Hepatocyte (in vitro differentiated cells): Measurements from ENCODE around the gene AOAH.

Experiments used
- EZH2 ChIP-seq: fragments of 200-600 bp; sonication (generic); IDR thresholded peaks from 2 replicates; pipeline ENCODE4 v1.6.1; 2016; ENCODE audit warnings: antibody characterized with exemption, mild to moderate bottlenecking, borderline replicate concordance
- EZH2phosphoT487 ChIP-seq: fragments of 200-600 bp; sonication (generic); IDR thresholded peaks from one replicate; pipeline ENCODE4 v1.6.1; 2018; ENCODE audit warnings: antibody characterized with exemption, mild to moderate bottlenecking, low read depth, moderate library complexity; ENCODE audit not compliant: unreplicated experiment, severe bottlenecking
- TF ChIP-seq, protein P1 (sequence below): fragments of 200-600 bp; sonication (generic); IDR thresholded peaks from 2 replicates; pipeline ENCODE4 v1.5.1; 2016; ENCODE audit warnings: antibody characterized with exemption, mild to moderate bottlenecking; ENCODE audit not compliant: poor library complexity

- TF ChIP-seq EZH2phosphoT487, result no peak
- TF ChIP-seq, protein P1, sequence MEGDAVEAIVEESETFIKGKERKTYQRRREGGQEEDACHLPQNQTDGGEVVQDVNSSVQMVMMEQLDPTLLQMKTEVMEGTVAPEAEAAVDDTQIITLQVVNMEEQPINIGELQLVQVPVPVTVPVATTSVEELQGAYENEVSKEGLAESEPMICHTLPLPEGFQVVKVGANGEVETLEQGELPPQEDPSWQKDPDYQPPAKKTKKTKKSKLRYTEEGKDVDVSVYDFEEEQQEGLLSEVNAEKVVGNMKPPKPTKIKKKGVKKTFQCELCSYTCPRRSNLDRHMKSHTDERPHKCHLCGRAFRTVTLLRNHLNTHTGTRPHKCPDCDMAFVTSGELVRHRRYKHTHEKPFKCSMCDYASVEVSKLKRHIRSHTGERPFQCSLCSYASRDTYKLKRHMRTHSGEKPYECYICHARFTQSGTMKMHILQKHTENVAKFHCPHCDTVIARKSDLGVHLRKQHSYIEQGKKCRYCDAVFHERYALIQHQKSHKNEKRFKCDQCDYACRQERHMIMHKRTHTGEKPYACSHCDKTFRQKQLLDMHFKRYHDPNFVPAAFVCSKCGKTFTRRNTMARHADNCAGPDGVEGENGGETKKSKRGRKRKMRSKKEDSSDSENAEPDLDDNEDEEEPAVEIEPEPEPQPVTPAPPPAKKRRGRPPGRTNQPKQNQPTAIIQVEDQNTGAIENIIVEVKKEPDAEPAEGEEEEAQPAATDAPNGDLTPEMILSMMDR, result no peak
- TF ChIP-seq EZH2, result no peak
Measured at GRCh38 chr7:36614959-36615358, 109.3 kb downstream of the AOAH start.
